ENCODE data around the gene ZNF827. TPM values are rescaled to one million over a fixed set of nuclear protein-coding genes. Genes with fewer than 3 reads are reported as not detected.

ZNF827 gene
- total RNA-seq, 1 experiment from 2014 or later, result 29.4 TPM

DNA sequence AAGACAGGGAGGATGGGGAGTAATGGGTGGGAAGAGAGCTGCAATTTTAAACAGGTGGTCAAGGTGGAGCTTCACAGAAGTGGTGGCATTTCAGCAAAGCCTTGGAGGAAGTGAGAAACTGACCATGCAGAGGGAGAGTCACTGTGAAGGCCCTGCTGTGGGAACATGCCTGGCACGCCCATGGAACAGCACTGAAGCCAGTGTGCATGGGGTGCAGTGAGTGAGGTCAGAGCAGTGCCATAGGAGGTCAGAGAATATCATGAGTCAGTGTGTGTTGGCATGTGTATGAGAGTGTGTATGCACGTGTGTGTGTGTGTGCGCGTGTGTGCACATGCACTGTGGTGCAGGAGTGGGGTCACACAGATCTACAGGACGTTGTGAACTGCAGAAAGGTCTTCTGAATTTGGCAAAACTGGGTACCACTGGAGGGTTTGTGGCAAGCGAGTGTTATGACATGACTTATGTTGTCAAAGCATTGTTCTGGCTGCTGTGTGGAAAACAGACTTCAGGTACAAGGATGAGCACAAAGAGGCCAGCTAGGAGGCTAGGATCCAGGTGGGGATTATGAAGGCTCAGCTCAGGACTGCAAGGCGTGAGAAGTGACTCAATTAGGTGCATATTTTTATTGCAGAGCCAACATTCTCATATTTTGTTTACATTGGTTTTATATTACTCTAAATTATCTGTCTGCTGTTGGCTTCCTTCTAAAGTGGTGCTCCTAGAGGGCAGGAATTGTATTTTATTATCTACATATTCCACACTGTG is 34.0 kb downstream of the ZNF827 start:
- TF ChIP-seq, protein P1, sequence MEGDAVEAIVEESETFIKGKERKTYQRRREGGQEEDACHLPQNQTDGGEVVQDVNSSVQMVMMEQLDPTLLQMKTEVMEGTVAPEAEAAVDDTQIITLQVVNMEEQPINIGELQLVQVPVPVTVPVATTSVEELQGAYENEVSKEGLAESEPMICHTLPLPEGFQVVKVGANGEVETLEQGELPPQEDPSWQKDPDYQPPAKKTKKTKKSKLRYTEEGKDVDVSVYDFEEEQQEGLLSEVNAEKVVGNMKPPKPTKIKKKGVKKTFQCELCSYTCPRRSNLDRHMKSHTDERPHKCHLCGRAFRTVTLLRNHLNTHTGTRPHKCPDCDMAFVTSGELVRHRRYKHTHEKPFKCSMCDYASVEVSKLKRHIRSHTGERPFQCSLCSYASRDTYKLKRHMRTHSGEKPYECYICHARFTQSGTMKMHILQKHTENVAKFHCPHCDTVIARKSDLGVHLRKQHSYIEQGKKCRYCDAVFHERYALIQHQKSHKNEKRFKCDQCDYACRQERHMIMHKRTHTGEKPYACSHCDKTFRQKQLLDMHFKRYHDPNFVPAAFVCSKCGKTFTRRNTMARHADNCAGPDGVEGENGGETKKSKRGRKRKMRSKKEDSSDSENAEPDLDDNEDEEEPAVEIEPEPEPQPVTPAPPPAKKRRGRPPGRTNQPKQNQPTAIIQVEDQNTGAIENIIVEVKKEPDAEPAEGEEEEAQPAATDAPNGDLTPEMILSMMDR (conservative IDR thresholded peaks at IDR 0.05), result no peak
- H2AFZ ChIP-seq (ENCODE audit: low read length), result no peak overlapping the region
- no peak overlapping the region for H3K27ac ChIP-seq (ENCODE audit: insufficient read length, low read depth, low read length)
- H3K9ac ChIP-seq (ENCODE audit: extremely low read depth, insufficient read length, low read length), result no peak overlapping the region
- H3K9me3 ChIP-seq (ENCODE audit: control insufficient read depth, low read depth, low read length), result no peaks in the 10 kb centered on the region
- H3K27me3 Mint-ChIP-seq (ENCODE audit: low read depth), result no peaks in the 10 kb centered on the region
- H4K8ac ChIP-seq (replicated peaks; ENCODE audit: insufficient read length, low read depth, low read length), result no peak overlapping the region
- H3K14ac ChIP-seq (ENCODE audit: insufficient read depth, low read length), result no peak overlapping the region
- H3K27me3 ChIP-seq (ENCODE audit: insufficient read depth, low read length), result no peaks in the 10 kb centered on the region
- no peak overlapping the region for H2BK15ac ChIP-seq (ENCODE audit: low read depth, low read length)
- no peak overlapping the region for H2BK5ac ChIP-seq (ENCODE audit: insufficient read length, low read length)
- H3K27ac Mint-ChIP-seq, result peak overlapping the region; percentile 8 to 71 (median 71); a peak in 3 of 7 replicates
- peaks cover 17% of the 10 kb centered on the region for H3K4me1 ChIP-seq (ENCODE audit: insufficient read depth, low read length)
- H2AK5ac ChIP-seq (ENCODE audit: insufficient read length, low read length), result no peak overlapping the region
- H3K79me2 ChIP-seq (ENCODE audit: insufficient read depth, low read length), result peaks cover 20% of the 10 kb centered on the region; the same call in 1 of the 2 replicates
- DNase-seq, result no peak
- no peaks in the 10 kb centered on the region for H4K20me1 ChIP-seq (ENCODE audit: control insufficient read depth, insufficient read depth, insufficient read length)
- H4K5ac ChIP-seq (ENCODE audit: insufficient read length, low read depth, low read length), result no peak overlapping the region
- H3K18ac ChIP-seq (ENCODE audit: insufficient read length, low read depth, low read length), result no peak overlapping the region
- no peak overlapping the region for H3T11ph ChIP-seq (ENCODE audit: low read length)
- peaks cover 27 to 36% (median 30%) of the 10 kb centered on the region in 3 experiments for H3K36me3 Mint-ChIP-seq (ENCODE audit: insufficient read depth in 1 of 3, low read depth in 3 of 3)
- no peak overlapping the region for H2BK120ac ChIP-seq (ENCODE audit: low read depth, low read length, poor library complexity, severe bottlenecking)
- no peak overlapping the region for H3K23ac ChIP-seq (ENCODE audit: insufficient read length, low read depth, low read length)
- no peak overlapping the region for H3K4ac ChIP-seq (ENCODE audit: low read depth, low read length)
- no peak overlapping the region for H3K56ac ChIP-seq (ENCODE audit: insufficient read length, low read depth, low read length)
- no peaks in the 10 kb centered on the region for H3K79me1 ChIP-seq (ENCODE audit: insufficient read depth, low read depth, low read length, poor library complexity, severe bottlenecking)
- no peaks in the 10 kb centered on the region for H3K23me2 ChIP-seq (ENCODE audit: insufficient read length, low read depth, low read length, poor library complexity, severe bottlenecking)
- no peaks in the 10 kb centered on the region for H3K9me3 Mint-ChIP-seq
- H3K4me3 Mint-ChIP-seq, result no peak overlapping the region
- peaks cover 48 to 59% of the 10 kb centered on the region in 2 experiments for H3K4me1 Mint-ChIP-seq
- no peak overlapping the region for H3K4me2 ChIP-seq (ENCODE audit: insufficient read depth, insufficient read length, low read length)
- H4K91ac ChIP-seq (ENCODE audit: insufficient read length, low read depth, low read length), result no peak overlapping the region
- WGBS (ENCODE audit: extremely low coverage, insufficient read length, low lambda C conversion rate), result no CpG with 5 or more reads among the region's 7 CpGs
- no peak overlapping the region for H2BK20ac ChIP-seq (ENCODE audit: low read depth, low read length, poor library complexity, severe bottlenecking)
- no peak overlapping the region for H2BK12ac ChIP-seq (ENCODE audit: insufficient read length, low read depth, low read length)

Measured in H9 (cell line).